Lower lobe of right lung (tissue), 2 donors: Measurements from ENCODE around the gene DAZAP1. TPM values are rescaled to one million over a fixed set of nuclear protein-coding genes. Genes with fewer than 3 reads are reported as not detected.

ENCODE experiments used
- ATAC-seq, 2 donors: fragments of 200-7000 bp; cut with Tn5 transposase; one replicate each; pipeline ENCODE4 v1.9.1; 2020 to 2022; ENCODE audit warnings: mild to moderate bottlenecking in 2 of 2, moderate library complexity in 2 of 2
- DNase-seq: peaks from one replicate; pipeline ENCODE4 v3.0.0-alpha.2; 2020
- H3K27ac ChIP-seq: fragments of 200-600 bp; one replicate; pipeline ENCODE4 v1.8.0; 2022
- H3K27me3 ChIP-seq: fragments of 200-600 bp; one replicate; pipeline ENCODE4 v1.8.0; 2022; ENCODE audit warnings: low read depth
- H3K36me3 ChIP-seq: fragments of 200-600 bp; one replicate; pipeline ENCODE4 v1.8.0; 2022; ENCODE audit warnings: mild to moderate bottlenecking
- H3K4me1 ChIP-seq: fragments of 200-600 bp; one replicate; pipeline ENCODE4 v1.8.0; 2022
- H3K4me3 ChIP-seq: fragments of 200-600 bp; one replicate; pipeline ENCODE4 v1.8.0; 2022; ENCODE audit warnings: mild to moderate bottlenecking
- H3K9me3 ChIP-seq: fragments of 200-600 bp; one replicate; pipeline ENCODE4 v1.8.0; 2022
- CTCF ChIP-seq: fragments of 200-600 bp; IDR thresholded peaks from one replicate; pipeline ENCODE4 v1.8.0; 2022; ENCODE audit warnings: antibody characterized with exemption, mild to moderate bottlenecking
- intact Hi-C: fragments of 100-400 bp; cut with DNase I; formaldehyde crosslinking; loops from one replicate; pipeline ENCODE4 v1.11.0; 2022
- total RNA-seq: library from RNA; stranded (reverse); fragmentation: NEBNext Ultra II Directional; extraction: Animal tissue kit (Norgen Biotek cat#: 25700); gene quantifications from one replicate; pipeline ENCODE4 v1.2.1, GENCODE V29; 2021
- donor health status: DM: no; HTN: yes; CAD: no; lungs with severe emphysema.

DAZAP1 gene
- total RNA-seq, 1 donor from 2014 or later = 89.4 TPM

DNA sequence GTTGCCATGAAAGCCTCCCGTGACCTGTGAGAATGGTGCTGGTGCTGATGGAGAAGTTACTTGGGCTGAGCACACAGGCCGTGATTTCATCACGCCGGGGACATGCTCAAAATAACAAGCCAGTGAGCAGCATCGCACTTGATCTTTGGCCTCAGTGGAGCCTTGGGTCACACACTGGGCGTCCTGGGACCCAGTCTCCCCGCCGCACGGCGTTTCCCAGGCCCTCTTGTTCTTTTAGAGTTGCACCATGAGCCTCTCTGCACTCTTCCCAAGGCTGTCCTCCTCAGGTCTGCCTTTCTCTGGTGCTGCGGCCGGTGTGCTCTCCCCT, 33.2 kb upstream of the DAZAP1 start:
- Histone ChIP-seq H3K27me3 (no peaks in the 10 kb centered on the region), H3K4me1 (peaks cover 3% of the 10 kb centered on the region), H3K4me3 (no peak overlapping the region), H3K27ac (no peak overlapping the region), H3K9me3 (no peaks in the 10 kb centered on the region), H3K36me3 (peaks cover 79% of the 10 kb centered on the region)
- DNase-seq (no peak), ATAC-seq (no peak)
- no peak for TF ChIP-seq CTCF
- intact Hi-C loops = no loop called here

- no peak for TF ChIP-seq CTCF
- Histone ChIP-seq H3K36me3 (peaks cover 57% of the 10 kb centered on the region), H3K27ac (no peak overlapping the region), H3K4me1 (peaks cover 3% of the 10 kb centered on the region), H3K4me3 (no peak overlapping the region), H3K9me3 (no peaks in the 10 kb centered on the region), H3K27me3 (no peaks in the 10 kb centered on the region)
- DNase-seq = no peak
- no peak for ATAC-seq
- intact Hi-C loops = no loop called here
Measured at GRCh38 chr19:1376415-1376805, 31.0 kb upstream of the DAZAP1 start.

- no peak for TF ChIP-seq CTCF
- H3K27me3 ChIP-seq = no peaks in the 10 kb centered on the region
- H3K4me1 ChIP-seq = peaks cover 3% of the 10 kb centered on the region
- H3K36me3 ChIP-seq = peaks cover 48% of the 10 kb centered on the region
- no peak overlapping the region for H3K27ac ChIP-seq
- DNase-seq = no peak
- intact Hi-C loops = no loop called here
- H3K9me3 ChIP-seq = no peaks in the 10 kb centered on the region
- no peak overlapping the region for H3K4me3 ChIP-seq
- no peak for ATAC-seq
Measured at GRCh38 chr19:1377176-1377964, 30.0 kb upstream of the DAZAP1 start.

GRCh38 chr19:1377965-1378785, 29.2 kb upstream of the DAZAP1 start:
- Histone ChIP-seq H3K4me1 (peaks cover under 1% of the 10 kb centered on the region), H3K27me3 (no peaks in the 10 kb centered on the region), H3K36me3 (peaks cover 40% of the 10 kb centered on the region), H3K9me3 (no peaks in the 10 kb centered on the region), H3K27ac (no peak overlapping the region), H3K4me3 (no peak overlapping the region)
- no peak for TF ChIP-seq CTCF
- no peak for ATAC-seq
- no peak for DNase-seq
- intact Hi-C loops = no loop called here

DNA sequence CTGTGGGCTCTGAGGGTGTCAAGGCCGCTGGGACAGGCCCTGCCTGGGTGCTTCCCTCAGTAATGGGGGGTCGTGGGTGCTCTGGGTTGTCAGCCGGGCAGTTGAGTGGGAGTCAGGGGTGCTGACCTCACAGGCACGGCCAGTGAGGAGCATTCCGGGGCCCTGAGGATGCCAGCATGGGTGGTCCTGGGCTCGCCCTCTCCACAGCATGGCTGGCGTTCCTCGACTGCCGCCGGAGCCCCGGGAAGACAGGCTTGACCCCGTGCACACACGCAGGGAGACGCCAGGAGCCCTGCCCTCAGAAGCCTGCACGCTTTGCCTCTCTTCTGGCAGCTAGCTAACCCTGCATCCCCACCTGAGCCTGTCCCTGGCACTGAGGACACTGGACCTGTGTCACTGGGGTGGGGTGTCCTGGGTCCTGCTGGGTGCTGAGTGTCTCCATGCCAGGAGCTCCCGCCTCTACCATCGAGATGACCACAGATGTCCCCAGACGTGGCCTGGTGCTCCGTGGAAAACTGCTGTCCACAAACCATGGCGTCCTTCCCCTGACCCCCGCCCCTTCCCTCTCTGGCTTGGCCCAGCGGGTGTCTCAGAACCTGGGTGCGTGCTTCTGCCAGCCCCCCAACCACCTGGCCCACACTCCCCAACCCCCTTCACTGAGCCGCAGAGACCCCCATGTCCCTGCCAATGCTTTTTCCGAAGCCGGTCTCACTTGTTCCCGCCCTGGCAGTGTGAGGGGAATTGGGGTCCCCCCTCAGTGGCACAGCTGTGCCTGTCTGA, 28.1 kb upstream of the DAZAP1 start:
- no peak for TF ChIP-seq CTCF
- Histone ChIP-seq H3K36me3 (peaks cover 29% of the 10 kb centered on the region), H3K4me1 (no peaks in the 10 kb centered on the region), H3K27ac (no peak overlapping the region), H3K4me3 (no peak overlapping the region), H3K27me3 (no peaks in the 10 kb centered on the region), H3K9me3 (no peaks in the 10 kb centered on the region)
- DNase-seq (no peak), ATAC-seq (no peak)
- intact Hi-C loops = no loop called here
